DOHH2 (cell line): ENCODE measurements around the gene MRAP2.

Experiments
- H3F3A ChIP-seq: fragments of 200-600 bp; sonication (generic), shearing (Covaris generic); 2 replicates; pipeline ENCODE4 v1.6.0; 2016; ENCODE audit warnings: antibody characterized with exemption, mild to moderate bottlenecking; ENCODE audit not compliant: control insufficient read depth, insufficient read depth
- H3K27ac ChIP-seq: fragments of 200-600 bp; sonication (generic); 2 replicates; pipeline ENCODE4 v1.5.1; 2014; ENCODE audit warnings: low read depth, mild to moderate bottlenecking, low read length, moderate library complexity
- H3K27me3 ChIP-seq: fragments of 200-600 bp; sonication (generic); 2 replicates; pipeline ENCODE4 v1.6.1; 2014; ENCODE audit warnings: mild to moderate bottlenecking, low read length, mixed read lengths; ENCODE audit not compliant: control insufficient read depth
- H3K36me3 ChIP-seq: fragments of 200-600 bp; sonication (generic); 2 replicates; pipeline ENCODE4 v1.6.1; 2014; ENCODE audit warnings: mild to moderate bottlenecking, low read length, moderate library complexity, mixed read lengths; ENCODE audit not compliant: control insufficient read depth
- H3K4me1 ChIP-seq: fragments of 200-600 bp; sonication (generic); 2 replicates; pipeline ENCODE4 v1.6.1; 2014; ENCODE audit warnings: mild to moderate bottlenecking, low read length, mixed read lengths; ENCODE audit not compliant: control insufficient read depth
- H3K4me2 ChIP-seq: fragments of 200-600 bp; sonication (generic); 2 replicates; pipeline ENCODE4 v1.6.0; 2014; ENCODE audit warnings: mild to moderate bottlenecking, low read length, moderate library complexity
- H3K4me3 ChIP-seq: fragments of 200-600 bp; sonication (generic); 2 replicates; pipeline ENCODE4 v1.5.1; 2014; ENCODE audit warnings: mild to moderate bottlenecking, low read length, mixed read lengths
- H3K79me2 ChIP-seq: fragments of 200-600 bp; sonication (generic); 2 replicates; pipeline ENCODE4 v1.6.1; 2014; ENCODE audit warnings: mild to moderate bottlenecking, low read length, mixed read lengths; ENCODE audit not compliant: control insufficient read depth
- H3K9me2 ChIP-seq: fragments of 200-600 bp; sonication (generic); replicated peaks from 2 replicates; pipeline ENCODE4 v1.6.1; 2014; ENCODE audit warnings: mild to moderate bottlenecking, low read length, mixed read lengths; ENCODE audit not compliant: control insufficient read depth
- H3K9me3 ChIP-seq: fragments of 200-600 bp; sonication (generic); 2 replicates; pipeline ENCODE4 v1.6.1; 2014; ENCODE audit warnings: antibody characterized with exemption, low read length, mixed read lengths; ENCODE audit not compliant: control insufficient read depth, insufficient read depth
- H4K20me1 ChIP-seq: fragments of 200-600 bp; sonication (generic); 2 replicates; pipeline ENCODE4 v1.6.0; 2014; ENCODE audit warnings: low read depth, mild to moderate bottlenecking, antibody characterized with exemption, low read length, moderate library complexity; ENCODE audit not compliant: control insufficient read depth, insufficient read depth
- EZH2phosphoT487 ChIP-seq: fragments of 200-600 bp; sonication (generic); IDR thresholded peaks from 2 replicates; pipeline ENCODE4 v1.6.1; 2017; ENCODE audit warnings: borderline replicate concordance, mild to moderate bottlenecking, antibody characterized with exemption, low read length, moderate library complexity, mixed read lengths
- TF ChIP-seq, protein P1 (sequence below): fragments of 200-600 bp; sonication (generic); IDR thresholded peaks from one replicate; pipeline ENCODE4 v1.5.1; 2014; ENCODE audit warnings: antibody characterized with exemption, mild to moderate bottlenecking, low read depth, low read length; ENCODE audit not compliant: poor library complexity, severe bottlenecking

The MRAP2 gene

DNA sequence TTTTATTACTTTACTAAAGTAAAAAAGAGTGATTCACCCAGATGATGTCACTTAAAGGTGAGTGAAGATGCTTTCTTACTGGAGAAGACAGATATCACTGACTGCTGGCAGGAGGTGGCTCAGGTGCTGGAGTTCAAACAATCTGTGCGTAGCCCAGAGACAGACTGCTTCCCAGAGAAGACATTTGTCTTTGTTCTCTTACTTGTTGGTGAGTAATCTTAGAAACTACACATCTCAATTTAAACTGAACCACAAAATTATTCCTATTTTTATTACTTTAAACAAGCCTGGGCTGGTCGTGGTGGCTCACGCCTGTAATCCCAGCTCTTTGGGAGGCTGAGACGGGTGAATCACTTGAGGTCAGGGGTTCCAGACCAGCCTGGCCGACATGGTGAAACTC lies 101.7 kb downstream of the MRAP2 start:
- no peaks in the 10 kb centered on the region for H4K20me1 ChIP-seq
- H3K79me2 ChIP-seq = no peaks in the 10 kb centered on the region
- TF ChIP-seq EZH2phosphoT487 = no peak
- TF ChIP-seq, protein P1, sequence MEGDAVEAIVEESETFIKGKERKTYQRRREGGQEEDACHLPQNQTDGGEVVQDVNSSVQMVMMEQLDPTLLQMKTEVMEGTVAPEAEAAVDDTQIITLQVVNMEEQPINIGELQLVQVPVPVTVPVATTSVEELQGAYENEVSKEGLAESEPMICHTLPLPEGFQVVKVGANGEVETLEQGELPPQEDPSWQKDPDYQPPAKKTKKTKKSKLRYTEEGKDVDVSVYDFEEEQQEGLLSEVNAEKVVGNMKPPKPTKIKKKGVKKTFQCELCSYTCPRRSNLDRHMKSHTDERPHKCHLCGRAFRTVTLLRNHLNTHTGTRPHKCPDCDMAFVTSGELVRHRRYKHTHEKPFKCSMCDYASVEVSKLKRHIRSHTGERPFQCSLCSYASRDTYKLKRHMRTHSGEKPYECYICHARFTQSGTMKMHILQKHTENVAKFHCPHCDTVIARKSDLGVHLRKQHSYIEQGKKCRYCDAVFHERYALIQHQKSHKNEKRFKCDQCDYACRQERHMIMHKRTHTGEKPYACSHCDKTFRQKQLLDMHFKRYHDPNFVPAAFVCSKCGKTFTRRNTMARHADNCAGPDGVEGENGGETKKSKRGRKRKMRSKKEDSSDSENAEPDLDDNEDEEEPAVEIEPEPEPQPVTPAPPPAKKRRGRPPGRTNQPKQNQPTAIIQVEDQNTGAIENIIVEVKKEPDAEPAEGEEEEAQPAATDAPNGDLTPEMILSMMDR = no peak
- no peaks in the 10 kb centered on the region for H3F3A ChIP-seq
- H3K4me1 ChIP-seq = no peaks in the 10 kb centered on the region
- H3K4me2 ChIP-seq = no peak overlapping the region
- H3K36me3 ChIP-seq = no peaks in the 10 kb centered on the region
- H3K27ac ChIP-seq = no peak overlapping the region
- no peaks in the 10 kb centered on the region for H3K9me2 ChIP-seq
- no peaks in the 10 kb centered on the region for H3K9me3 ChIP-seq
- H3K27me3 ChIP-seq = no peaks in the 10 kb centered on the region
- no peak overlapping the region for H3K4me3 ChIP-seq

DNA sequence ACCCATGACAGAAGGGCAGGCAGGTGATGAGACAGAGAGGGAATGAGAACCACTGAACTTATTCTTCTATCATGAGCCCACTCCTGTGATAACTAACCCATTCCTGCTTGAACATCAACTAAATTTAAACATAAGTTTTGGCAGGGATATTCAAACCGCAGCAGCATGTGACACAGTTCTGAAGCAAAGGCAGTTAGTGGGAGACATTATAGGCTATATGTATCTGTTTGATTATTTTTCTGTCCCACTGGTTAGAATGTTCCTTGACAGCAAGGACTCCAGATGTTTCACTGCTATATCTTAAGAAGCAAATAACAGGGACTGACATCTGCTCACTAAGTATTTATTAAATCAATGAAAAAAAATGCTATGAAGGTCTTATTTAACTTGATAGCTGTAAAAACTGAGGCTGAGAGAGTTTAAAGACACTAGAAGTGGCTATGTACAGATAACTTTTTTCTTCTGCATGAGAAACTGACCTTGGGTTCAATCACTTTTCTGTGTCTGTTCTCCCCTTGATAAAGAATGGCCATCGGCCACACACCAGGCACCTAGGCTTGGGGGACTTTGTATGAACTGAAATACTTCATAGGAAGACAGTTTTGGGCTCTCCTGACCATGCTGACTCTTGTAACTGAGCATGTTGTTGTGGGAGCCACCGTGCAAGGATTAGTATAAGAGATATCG lies 102.9 kb downstream of the MRAP2 start:
- Histone ChIP-seq H3K27me3 (no peaks in the 10 kb centered on the region), H3K4me1 (no peaks in the 10 kb centered on the region), H3K79me2 (no peaks in the 10 kb centered on the region), H3K4me3 (no peak overlapping the region), H4K20me1 (no peaks in the 10 kb centered on the region), H3K36me3 (no peaks in the 10 kb centered on the region), H3K27ac (no peak overlapping the region), H3K9me2 (no peaks in the 10 kb centered on the region), H3K9me3 (no peaks in the 10 kb centered on the region), H3K4me2 (no peak overlapping the region), H3F3A (no peaks in the 10 kb centered on the region)
- TF ChIP-seq, protein P1 = no peak
- no peak for TF ChIP-seq EZH2phosphoT487

DNA sequence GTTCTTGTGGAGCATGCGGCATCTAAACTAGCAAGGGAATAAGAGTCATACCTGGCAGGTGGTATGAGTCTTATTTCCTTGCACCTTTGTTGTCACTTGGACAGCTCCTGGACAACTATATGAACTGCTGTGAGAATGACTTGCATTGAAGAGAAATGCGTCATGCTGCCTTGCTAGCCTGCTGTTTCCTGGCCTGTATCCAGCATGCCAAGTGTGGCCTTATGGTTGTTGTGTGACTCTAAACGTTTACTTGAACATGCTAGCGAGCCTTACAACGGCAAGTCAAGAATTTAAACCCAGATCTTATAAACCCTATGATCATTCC lies 103.4 kb downstream of the MRAP2 start:
- Histone ChIP-seq H3K4me3 (no peak overlapping the region), H3K4me2 (no peak overlapping the region), H3K9me2 (no peaks in the 10 kb centered on the region), H3K9me3 (no peaks in the 10 kb centered on the region), H3F3A (no peaks in the 10 kb centered on the region), H3K4me1 (no peaks in the 10 kb centered on the region), H3K27me3 (no peaks in the 10 kb centered on the region), H4K20me1 (no peaks in the 10 kb centered on the region), H3K79me2 (no peaks in the 10 kb centered on the region), H3K36me3 (no peaks in the 10 kb centered on the region), H3K27ac (no peak overlapping the region)
- TF ChIP-seq, protein P1 = no peak
- no peak for TF ChIP-seq EZH2phosphoT487
